Peyer's patch (tissue), 4 donors: ENCODE data around the gene CASKIN1.

Experiments
- CTCF ChIP-seq, 6 experiments: fragments of 450-650 bp in 4 of 6; fragments of 200-600 bp in 2 of 6; sonication (generic) in 1 of 6; IDR thresholded peaks; one replicate each; pipeline ENCODE4 v1.5.1; 2017 to 2019; ENCODE audit warnings: antibody characterized with exemption in 6 of 6, mild to moderate bottlenecking in 3 of 6, moderate library complexity in 1 of 6
- POLR2A ChIP-seq, 2 donors: fragments of 450-650 bp; IDR thresholded peaks; one replicate each; pipeline ENCODE4 v1.5.1; 2017; ENCODE audit warnings: antibody characterized with exemption in 2 of 2, mild to moderate bottlenecking in 2 of 2, moderate library complexity in 2 of 2

DNA sequence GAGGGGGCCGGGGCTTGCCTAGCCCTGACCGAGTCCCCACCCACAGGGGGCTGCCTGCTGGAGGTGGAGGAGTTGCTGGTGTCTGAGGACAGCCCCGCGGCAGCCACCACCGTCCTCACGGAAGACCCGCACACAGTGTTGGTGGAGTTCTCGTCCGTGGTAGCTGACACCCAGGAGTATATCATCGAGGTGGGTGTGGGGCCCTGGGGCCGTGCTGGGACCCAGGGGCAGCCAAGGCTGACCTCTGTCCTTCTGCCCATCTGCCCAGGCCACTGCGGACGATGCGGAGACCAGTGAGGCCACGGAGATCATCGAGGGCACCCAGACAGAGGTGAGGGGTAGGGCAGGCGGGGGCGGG is 38.4 kb upstream of the CASKIN1 start:
- TF ChIP-seq CTCF (IDR thresholded peaks at IDR 0.05) = no peak
- TF ChIP-seq POLR2A (IDR thresholded peaks at IDR 0.05) = no peak
